OCI-LY3 (cell line): ENCODE measurements around the gene FOSL1.

Experiments
- H2AFZ ChIP-seq: fragments of 200-600, 300-600 bp; shearing (Covaris generic); 2 replicates; pipeline ENCODE4 v1.6.0; 2014; ENCODE audit warnings: antibody characterized with exemption, low read depth, low read length
- H3K27ac ChIP-seq: fragments of 200-600, 300-600 bp; sonication (generic); 2 replicates; pipeline ENCODE4 v1.5.1; 2014; ENCODE audit warnings: mild to moderate bottlenecking, low read length, moderate library complexity, mixed read lengths
- H3K27me3 ChIP-seq: fragments of 200-600, 300-600 bp; sonication (generic); 2 replicates; pipeline ENCODE4 v1.6.1; 2014; ENCODE audit warnings: low read depth, low read length, mixed read lengths
- H3K36me3 ChIP-seq: fragments of 200-600, 300-600 bp; sonication (generic); replicated peaks from 2 replicates; pipeline ENCODE3; 2014; ENCODE audit warnings: low read depth, low read length, mixed read lengths
- H3K4me1 ChIP-seq: fragments of 300-600, 200-600 bp; sonication (generic); 2 replicates; pipeline ENCODE4 v1.6.1; 2014; ENCODE audit warnings: low read length, mixed read lengths
- H3K4me2 ChIP-seq: fragments of 200-600, 300-600 bp; sonication (generic); 2 replicates; pipeline ENCODE4 v1.6.1; 2014; ENCODE audit warnings: low read length, mixed read lengths
- H3K4me3 ChIP-seq: fragments of 300-600, 200-600 bp; sonication (generic); 2 replicates; pipeline ENCODE4 v1.5.1; 2014; ENCODE audit warnings: antibody characterized with exemption, mild to moderate bottlenecking, low read length, moderate library complexity
- H3K79me2 ChIP-seq: fragments of 300-600, 200-600 bp; shearing (Covaris generic); 2 replicates; pipeline ENCODE4 v1.6.1; 2014; ENCODE audit warnings: mild to moderate bottlenecking, low read length, mixed read lengths
- H3K9ac ChIP-seq: fragments of 300-600, 200-600 bp; shearing (Covaris generic); 2 replicates; pipeline ENCODE4 v1.6.0; 2014; ENCODE audit warnings: mild to moderate bottlenecking, low read length, moderate library complexity
- H3K9me3 ChIP-seq: fragments of 200-600, 300-600 bp; shearing (Covaris generic); 2 replicates; pipeline ENCODE4 v1.6.1; 2014; ENCODE audit warnings: low read length, mixed read lengths; ENCODE audit not compliant: insufficient read depth
- H4K20me1 ChIP-seq: fragments of 200-600, 300-600 bp; sonication (generic); 2 replicates; pipeline ENCODE4 v1.6.1; 2016; ENCODE audit warnings: low read length, mixed read lengths; ENCODE audit not compliant: insufficient read depth
- EZH2phosphoT487 ChIP-seq: fragments of 200-600 bp; shearing (Covaris generic); IDR thresholded peaks from 2 replicates; pipeline ENCODE4 v1.6.1; 2018; ENCODE audit warnings: antibody characterized with exemption, mixed run types, low read depth
- TF ChIP-seq, protein P1 (sequence below): fragments of 200-600, 300-600 bp; sonication (generic); IDR thresholded peaks from 2 replicates; pipeline ENCODE4 v1.5.1; 2014; ENCODE audit warnings: antibody characterized with exemption, low read length, low read depth

Gene FOSL1

DNA sequence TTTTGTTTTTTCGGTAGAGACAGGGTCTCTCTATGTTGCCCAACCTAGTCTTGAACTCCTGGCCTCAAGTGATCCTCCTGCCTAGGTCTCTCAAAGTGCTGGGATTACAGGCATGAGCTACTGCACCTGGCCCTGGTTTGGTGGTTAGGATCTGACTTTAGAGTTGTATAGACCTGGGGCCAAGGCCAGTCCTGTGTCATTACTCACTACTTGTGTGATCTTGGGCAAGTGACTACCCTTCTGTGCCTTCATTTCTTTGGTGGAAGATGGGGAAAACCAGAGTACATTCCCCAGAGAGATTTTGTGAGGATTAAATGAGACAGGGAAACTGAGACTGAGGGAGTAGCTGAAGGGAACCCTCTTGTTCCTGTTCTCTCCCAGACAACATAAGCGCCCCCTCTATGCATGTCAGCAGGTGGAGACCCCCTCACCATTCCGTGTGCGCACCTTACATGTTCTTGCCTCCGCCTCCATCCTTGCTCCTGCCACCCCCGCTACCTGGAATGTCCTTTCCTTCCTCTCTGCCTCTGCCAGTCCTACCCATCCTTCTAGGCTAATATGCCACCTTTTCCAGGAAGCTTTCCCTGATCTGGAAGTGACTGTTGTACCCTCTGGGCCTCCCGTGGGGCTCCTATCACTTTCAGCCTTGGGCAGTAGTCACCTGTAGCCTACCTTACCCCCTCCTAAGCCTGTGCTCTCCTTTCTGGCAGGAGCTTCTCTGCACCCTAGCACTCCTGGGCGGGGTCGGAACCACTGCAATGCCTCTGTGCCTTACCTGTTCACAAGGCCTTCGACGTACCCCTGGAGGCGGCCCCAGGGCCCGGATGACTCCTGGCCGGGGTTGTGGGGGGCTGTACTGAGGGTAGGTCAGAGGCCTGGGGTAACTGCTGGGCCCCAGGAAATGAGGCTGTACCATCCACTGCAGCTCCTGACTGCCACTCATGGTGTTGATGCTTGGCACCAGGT is 3.9 kb downstream of the FOSL1 start:
- Histone ChIP-seq H3K4me3 (no peak overlapping the region), H3K9ac (no peak overlapping the region), H3K4me1 (peaks cover 18% of the 10 kb centered on the region), H4K20me1 (peaks cover 12% of the 10 kb centered on the region; the same call in 1 of the 2 replicates), H2AFZ (no peak overlapping the region), H3K9me3 (no peaks in the 10 kb centered on the region), H3K27ac (no peak overlapping the region), H3K79me2 (peaks cover 19% of the 10 kb centered on the region), H3K27me3 (peaks cover 6% of the 10 kb centered on the region; the same call in 1 of the 2 replicates), H3K4me2 (no peak overlapping the region), H3K36me3 (no peaks in the 10 kb centered on the region)
- TF ChIP-seq, protein P1, sequence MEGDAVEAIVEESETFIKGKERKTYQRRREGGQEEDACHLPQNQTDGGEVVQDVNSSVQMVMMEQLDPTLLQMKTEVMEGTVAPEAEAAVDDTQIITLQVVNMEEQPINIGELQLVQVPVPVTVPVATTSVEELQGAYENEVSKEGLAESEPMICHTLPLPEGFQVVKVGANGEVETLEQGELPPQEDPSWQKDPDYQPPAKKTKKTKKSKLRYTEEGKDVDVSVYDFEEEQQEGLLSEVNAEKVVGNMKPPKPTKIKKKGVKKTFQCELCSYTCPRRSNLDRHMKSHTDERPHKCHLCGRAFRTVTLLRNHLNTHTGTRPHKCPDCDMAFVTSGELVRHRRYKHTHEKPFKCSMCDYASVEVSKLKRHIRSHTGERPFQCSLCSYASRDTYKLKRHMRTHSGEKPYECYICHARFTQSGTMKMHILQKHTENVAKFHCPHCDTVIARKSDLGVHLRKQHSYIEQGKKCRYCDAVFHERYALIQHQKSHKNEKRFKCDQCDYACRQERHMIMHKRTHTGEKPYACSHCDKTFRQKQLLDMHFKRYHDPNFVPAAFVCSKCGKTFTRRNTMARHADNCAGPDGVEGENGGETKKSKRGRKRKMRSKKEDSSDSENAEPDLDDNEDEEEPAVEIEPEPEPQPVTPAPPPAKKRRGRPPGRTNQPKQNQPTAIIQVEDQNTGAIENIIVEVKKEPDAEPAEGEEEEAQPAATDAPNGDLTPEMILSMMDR: no peak
- TF ChIP-seq EZH2phosphoT487: no peak

DNA sequence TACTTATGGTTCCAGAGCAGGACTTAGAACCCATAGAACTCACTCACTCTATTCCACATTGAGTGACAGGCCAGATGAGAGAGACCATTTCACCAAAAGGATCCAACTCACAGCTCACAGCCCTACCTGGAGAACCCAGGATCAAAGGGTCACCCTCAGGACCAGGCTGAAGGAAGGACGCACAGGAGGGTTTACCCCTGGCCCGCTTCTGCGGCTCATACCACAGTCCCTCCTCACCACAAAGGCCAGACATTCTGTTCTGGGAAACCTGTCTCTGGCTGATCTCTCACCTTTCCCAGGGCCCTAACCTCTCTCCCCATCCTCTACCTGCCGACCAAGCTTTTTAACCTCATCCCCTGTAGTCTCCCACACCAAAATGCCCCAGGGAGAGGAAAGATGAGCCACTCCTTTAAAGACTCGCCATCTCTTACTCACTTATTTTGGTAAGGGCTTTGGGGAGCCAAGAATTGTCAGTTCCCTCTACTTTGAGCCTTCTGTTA is 4.7 kb downstream of the FOSL1 start:
- TF ChIP-seq, protein P1: no peak
- no peak for TF ChIP-seq EZH2phosphoT487
- Histone ChIP-seq H3K4me3 (no peak overlapping the region), H3K27ac (no peak overlapping the region), H2AFZ (no peak overlapping the region), H3K27me3 (no peaks in the 10 kb centered on the region), H3K36me3 (no peaks in the 10 kb centered on the region), H3K9ac (no peak overlapping the region), H3K4me2 (no peak overlapping the region), H3K4me1 (peaks cover 18% of the 10 kb centered on the region), H3K9me3 (no peaks in the 10 kb centered on the region), H4K20me1 (peaks cover 12% of the 10 kb centered on the region; the same call in 1 of the 2 replicates), H3K79me2 (peaks cover 27% of the 10 kb centered on the region)

DNA sequence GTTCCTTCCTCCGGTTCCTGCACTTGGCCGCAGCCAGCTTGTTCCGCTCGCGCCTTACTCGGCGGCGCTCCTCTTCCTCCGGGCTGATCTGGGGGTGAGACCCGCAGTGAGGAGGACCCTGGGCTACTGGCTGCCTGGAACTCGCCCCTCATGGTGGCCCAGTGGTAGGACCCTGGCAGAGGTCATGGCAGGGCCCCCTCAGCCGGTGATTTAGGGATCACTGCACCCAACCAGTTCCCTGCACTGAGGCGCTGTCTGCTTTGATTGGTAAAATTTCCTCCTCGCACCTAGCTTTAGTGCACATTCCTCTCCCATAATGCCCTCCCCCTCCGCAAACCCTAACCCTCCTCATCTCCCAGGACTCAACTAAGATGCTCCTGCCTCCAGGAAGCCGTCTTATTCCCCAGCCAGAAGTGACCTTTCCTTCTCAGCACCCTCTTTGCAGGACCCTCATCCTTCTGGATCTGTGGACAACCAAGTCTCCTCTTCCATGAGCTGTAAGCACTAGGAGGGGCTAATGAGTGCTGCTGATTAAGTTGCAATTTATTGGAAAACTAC is 6.1 kb downstream of the FOSL1 start:
- Histone ChIP-seq H3K27ac (peak overlapping the region; percentile 54), H4K20me1 (peaks cover 12% of the 10 kb centered on the region; the same call in 1 of the 2 replicates), H3K4me1 (peaks cover 29% of the 10 kb centered on the region), H3K4me2 (peak overlapping the region; percentile 85), H2AFZ (peak overlapping the region; percentile 19), H3K4me3 (peak overlapping the region; percentile 92), H3K79me2 (peaks cover 27% of the 10 kb centered on the region), H3K9ac (peak overlapping the region; percentile 66), H3K36me3 (no peaks in the 10 kb centered on the region), H3K27me3 (no peaks in the 10 kb centered on the region), H3K9me3 (no peaks in the 10 kb centered on the region)
- TF ChIP-seq, protein P1: no peak
- TF ChIP-seq EZH2phosphoT487: no peak
